Thoracic aorta (tissue), 2 donors: ENCODE measurements around the gene MRPS11. TPM values are rescaled to one million over a fixed set of nuclear protein-coding genes. Genes with fewer than 3 reads are reported as not detected.

ENCODE experiments used
- ATAC-seq: fragments of 150-250 bp; one replicate; pipeline ENCODE4 v1.8.0; 2017; ENCODE audit warnings: low read depth; ENCODE audit not compliant: insufficient number of reproducible peaks, low FRiP score
- DNase-seq: peaks from one replicate; pipeline ENCODE4 v3.0.0-alpha.2; 2020; ENCODE audit warnings: low spot score
- H3K27ac ChIP-seq, 2 donors: fragments of 200-600 bp; sonication (generic); 1 replicate in 1 of 2; 2 replicates in 1 of 2; pipeline ENCODE4 v1.5.1; 2016; ENCODE audit warnings: mild to moderate bottlenecking in 2 of 2, moderate library complexity in 2 of 2
- H3K27me3 ChIP-seq: fragments of 200-600 bp; sonication (generic); replicated peaks from 2 replicates; pipeline ENCODE4 v1.6.0; 2016; ENCODE audit warnings: mild to moderate bottlenecking; ENCODE audit not compliant: insufficient read depth
- H3K36me3 ChIP-seq: fragments of 200-600 bp; sonication (generic); one replicate; pipeline ENCODE4 v1.5.1; 2016
- H3K4me1 ChIP-seq, 2 donors: fragments of 200-600 bp; sonication (generic); 1 replicate in 1 of 2; 2 replicates in 1 of 2; pipeline versions ENCODE4 v1.5.1 to v1.6.0; 2016; ENCODE audit warnings: low read depth in 2 of 2, mild to moderate bottlenecking in 1 of 2; ENCODE audit not compliant: control insufficient read depth in 1 of 2
- H3K4me3 ChIP-seq: fragments of 200-600 bp; sonication (generic); 2 replicates; pipeline ENCODE4 v1.5.1; 2016; ENCODE audit warnings: mild to moderate bottlenecking
- H3K9me3 ChIP-seq: fragments of 200-600 bp; sonication (generic); 2 replicates; pipeline ENCODE4 v1.5.1; 2016
- total RNA-seq, 2 donors: library from RNA; depleted of rRNA; stranded (reverse); fragments of >200 nt; gene quantifications; one replicate each; pipeline versions ENCODE4 v1.1.0 to v1.2.3, GENCODE V29; 2016
- TF ChIP-seq, protein P1 (sequence below): fragments of 200-600 bp; sonication (generic); IDR thresholded peaks from one replicate; pipeline ENCODE4 v1.5.1; 2019; ENCODE audit warnings: antibody characterized with exemption

Gene MRPS11
- total RNA-seq, 2 donors from 2014 or later: 8.5 to 37.9 TPM

DNA sequence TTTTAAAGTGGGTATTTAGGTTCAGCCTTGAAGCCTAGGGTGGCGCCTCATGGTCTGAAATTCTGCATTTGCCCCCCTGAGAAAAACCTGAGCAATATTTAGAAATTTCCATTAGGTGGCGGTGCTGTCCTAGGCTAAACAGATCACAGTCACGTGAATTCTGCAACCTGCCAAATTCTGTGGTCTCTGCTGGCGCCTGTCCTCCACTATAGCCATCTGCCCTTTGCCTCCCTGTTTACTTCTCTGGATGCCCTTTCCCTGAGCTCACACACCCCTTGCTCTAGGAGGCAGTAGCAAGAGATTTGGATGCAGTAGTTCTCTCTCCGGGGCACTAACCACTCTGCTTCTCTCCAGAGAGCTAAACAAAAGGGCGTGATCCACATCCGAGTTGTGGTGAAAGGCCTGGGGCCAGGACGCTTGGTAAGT lies 9.1 kb downstream of the MRPS11 start:
- ATAC-seq (no peak), DNase-seq (no peak)
- TF ChIP-seq, protein P1, sequence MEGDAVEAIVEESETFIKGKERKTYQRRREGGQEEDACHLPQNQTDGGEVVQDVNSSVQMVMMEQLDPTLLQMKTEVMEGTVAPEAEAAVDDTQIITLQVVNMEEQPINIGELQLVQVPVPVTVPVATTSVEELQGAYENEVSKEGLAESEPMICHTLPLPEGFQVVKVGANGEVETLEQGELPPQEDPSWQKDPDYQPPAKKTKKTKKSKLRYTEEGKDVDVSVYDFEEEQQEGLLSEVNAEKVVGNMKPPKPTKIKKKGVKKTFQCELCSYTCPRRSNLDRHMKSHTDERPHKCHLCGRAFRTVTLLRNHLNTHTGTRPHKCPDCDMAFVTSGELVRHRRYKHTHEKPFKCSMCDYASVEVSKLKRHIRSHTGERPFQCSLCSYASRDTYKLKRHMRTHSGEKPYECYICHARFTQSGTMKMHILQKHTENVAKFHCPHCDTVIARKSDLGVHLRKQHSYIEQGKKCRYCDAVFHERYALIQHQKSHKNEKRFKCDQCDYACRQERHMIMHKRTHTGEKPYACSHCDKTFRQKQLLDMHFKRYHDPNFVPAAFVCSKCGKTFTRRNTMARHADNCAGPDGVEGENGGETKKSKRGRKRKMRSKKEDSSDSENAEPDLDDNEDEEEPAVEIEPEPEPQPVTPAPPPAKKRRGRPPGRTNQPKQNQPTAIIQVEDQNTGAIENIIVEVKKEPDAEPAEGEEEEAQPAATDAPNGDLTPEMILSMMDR: peak; percentile 14
- no peaks in the 10 kb centered on the region for H3K9me3 ChIP-seq
- H3K36me3 ChIP-seq: peaks cover 19% of the 10 kb centered on the region
- H3K27me3 ChIP-seq: no peaks in the 10 kb centered on the region
- no peak overlapping the region for H3K4me3 ChIP-seq
- no peaks in the 10 kb centered on the region for H3K4me1 ChIP-seq
- H3K27ac ChIP-seq: no peak overlapping the region

GRCh38 chr15:88477126-88477525 lies 9.6 kb downstream of the MRPS11 start:
- Histone ChIP-seq H3K36me3 (peaks cover 19% of the 10 kb centered on the region), H3K9me3 (no peaks in the 10 kb centered on the region), H3K27me3 (no peaks in the 10 kb centered on the region), H3K27ac (no peak overlapping the region), H3K4me3 (no peak overlapping the region), H3K4me1 (no peaks in the 10 kb centered on the region)
- no peak for DNase-seq
- no peak for ATAC-seq
- TF ChIP-seq, protein P1: no peak

- Histone ChIP-seq H3K9me3 (no peaks in the 10 kb centered on the region), H3K27me3 (no peaks in the 10 kb centered on the region), H3K4me3 (no peak overlapping the region), H3K36me3 (peaks cover 19% of the 10 kb centered on the region), H3K4me1 (no peaks in the 10 kb centered on the region), H3K27ac (no peak overlapping the region)
- DNase-seq (no peak), ATAC-seq (no peak)
- TF ChIP-seq, protein P1: no peak
Observed at GRCh38 chr15:88477904-88478303, 10.4 kb downstream of the MRPS11 start.

- ATAC-seq: no peak
- H3K36me3 ChIP-seq: peaks cover 19% of the 10 kb centered on the region
- no peaks in the 10 kb centered on the region for H3K27me3 ChIP-seq
- H3K4me3 ChIP-seq: no peak overlapping the region
- DNase-seq: no peak
- no peaks in the 10 kb centered on the region for H3K4me1 ChIP-seq
- TF ChIP-seq, protein P1: no peak
- H3K9me3 ChIP-seq: no peaks in the 10 kb centered on the region
- H3K27ac ChIP-seq: no peak overlapping the region
Observed at GRCh38 chr15:88479169-88479568, 11.7 kb downstream of the MRPS11 start.

DNA sequence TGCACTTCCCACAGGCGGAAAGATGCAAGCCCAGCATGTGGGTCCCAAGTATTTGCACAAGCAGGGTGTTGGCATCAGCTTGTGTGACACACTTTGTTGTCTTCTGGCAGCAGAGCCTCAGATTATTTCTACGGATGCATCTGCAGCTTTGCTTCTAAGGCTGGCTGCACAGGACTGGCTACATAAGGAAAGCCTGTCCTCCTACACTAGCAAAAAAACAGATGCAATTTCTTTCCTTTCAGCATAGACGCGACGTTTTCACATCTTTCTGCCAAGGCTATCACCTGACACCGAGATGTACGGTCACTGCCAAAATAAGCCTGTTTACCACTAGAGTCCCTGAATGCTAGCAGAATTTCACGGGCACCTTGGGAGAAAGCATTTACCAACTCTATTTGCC lies 13.5 kb downstream of the MRPS11 start:
- ATAC-seq: no peak
- Histone ChIP-seq H3K4me3 (no peak overlapping the region), H3K4me1 (no peaks in the 10 kb centered on the region), H3K27me3 (no peaks in the 10 kb centered on the region), H3K36me3 (peaks cover 12% of the 10 kb centered on the region), H3K9me3 (no peaks in the 10 kb centered on the region), H3K27ac (no peak overlapping the region)
- DNase-seq: no peak
- TF ChIP-seq, protein P1: no peak
